HG03571 (cell line): ENCODE results near the gene SAAL1.

Experiments used
- ATAC-seq: cut with Tn5 transposase; IDR thresholded peaks from one replicate; pipeline ENCODE4 v1.9.1; 2021; ENCODE audit not compliant: unreplicated experiment

Gene SAAL1

DNA sequence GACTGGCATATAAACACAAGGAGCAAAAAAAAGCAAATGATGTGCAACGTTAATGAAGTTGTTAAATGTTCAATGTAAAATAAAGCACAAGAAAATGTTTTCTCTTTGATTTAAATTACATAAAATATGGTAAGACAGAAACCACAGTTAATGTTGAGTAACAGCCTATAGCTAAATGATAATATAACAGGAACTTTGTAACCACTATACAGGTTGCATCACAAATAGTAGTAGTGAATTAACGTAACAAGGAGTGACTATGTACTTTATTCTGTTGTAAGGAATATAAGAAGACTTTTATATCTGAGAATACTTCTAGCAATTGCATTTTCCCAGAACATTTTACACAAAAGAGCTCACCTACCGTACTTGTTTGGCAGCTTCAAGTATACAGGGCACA is 16.9 kb downstream of the SAAL1 start:
- no peak for ATAC-seq

DNA sequence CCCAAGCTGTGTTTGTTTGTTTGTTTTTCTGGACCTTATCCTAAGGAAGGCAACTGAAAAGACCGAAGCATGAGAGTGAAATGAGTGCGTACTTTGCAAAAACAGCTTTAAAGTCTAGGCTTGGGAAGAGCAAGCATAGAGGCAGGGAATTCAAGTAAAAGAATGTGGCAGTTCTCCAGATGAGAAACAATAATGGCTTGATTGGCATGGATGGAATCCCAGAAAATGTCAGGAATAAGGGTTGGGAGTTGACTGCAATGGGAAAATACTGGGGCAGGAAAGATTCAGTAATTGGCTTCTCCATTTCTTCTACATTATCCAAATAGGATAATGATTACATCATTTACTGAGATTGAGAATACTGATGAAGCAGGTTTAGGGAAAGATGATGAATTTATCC is 17.5 kb downstream of the SAAL1 start:
- ATAC-seq = no peak

DNA sequence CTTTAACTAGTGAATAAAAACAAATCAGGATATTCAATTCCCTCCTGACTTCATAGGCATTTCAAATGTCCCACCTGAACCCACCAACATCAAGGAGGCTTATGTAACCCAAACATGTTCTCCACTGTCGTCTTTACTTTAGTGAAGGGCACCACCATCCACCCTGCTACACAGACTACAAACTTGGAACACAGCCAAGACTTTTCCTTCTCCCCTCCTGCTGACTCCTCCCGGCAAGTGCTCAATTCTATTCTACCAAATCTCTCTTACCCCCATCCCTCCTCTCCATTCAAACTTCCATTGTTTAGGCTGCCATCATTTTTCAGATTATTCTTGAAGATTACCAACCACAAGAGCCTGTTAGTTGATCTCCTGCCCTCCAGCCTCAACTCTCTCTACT is 24.3 kb downstream of the SAAL1 start:
- no peak for ATAC-seq

DNA sequence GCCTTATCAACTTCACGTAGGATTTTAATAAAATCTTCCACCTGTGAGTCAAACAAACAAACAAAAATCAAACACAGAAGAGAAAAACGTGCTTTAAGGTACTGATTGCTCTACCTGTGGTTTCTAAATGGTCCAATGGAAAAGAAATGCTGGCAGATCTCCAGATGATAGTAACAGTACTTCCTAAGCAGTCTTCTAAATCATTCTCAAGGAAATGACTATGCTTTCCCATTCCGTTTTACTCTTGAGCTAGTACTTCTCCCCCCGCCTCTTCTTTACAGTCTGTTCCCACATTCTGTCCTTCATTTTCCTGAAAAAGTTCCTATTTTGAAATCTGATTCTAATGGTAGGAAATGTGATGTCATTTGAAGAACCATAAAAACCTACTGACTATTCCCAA is 25.4 kb downstream of the SAAL1 start:
- no peak for ATAC-seq

DNA sequence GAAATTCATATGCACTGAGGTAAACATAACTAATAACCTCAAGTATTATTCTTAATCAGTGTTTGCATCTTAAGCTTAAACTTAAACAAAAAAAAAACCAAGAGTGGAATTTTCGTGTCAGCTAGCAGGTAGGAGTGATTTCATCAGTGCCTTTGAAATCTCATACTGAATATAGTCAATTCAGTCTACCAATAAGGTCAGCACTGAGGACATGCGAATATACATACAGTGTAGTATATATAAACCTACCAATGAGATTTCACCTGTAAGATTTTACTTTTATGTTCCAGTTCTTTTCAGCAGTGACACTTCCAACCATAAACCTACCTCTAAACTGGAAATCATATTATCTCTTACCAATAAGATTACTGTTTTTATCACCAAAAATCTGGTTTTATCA is 27.0 kb downstream of the SAAL1 start:
- ATAC-seq = no peak

DNA sequence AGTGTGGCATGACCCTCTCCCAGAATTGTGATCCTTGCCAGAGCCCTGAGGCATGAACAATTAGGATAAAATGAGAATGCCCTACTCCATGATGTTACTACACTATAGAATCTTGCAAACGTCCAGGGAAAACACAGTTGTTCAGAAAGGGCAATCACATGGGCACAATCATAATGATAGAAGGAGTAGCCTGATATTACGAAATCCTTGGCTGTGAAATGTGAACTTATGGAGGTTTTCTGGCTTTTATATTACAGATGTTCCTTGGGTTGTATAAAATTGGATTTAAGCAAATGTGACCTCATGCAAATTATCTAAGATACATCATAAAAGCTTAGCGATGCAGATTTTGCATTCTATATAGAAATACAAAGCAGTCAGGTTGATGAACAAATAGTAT is 30.4 kb downstream of the SAAL1 start:
- no peak for ATAC-seq

DNA sequence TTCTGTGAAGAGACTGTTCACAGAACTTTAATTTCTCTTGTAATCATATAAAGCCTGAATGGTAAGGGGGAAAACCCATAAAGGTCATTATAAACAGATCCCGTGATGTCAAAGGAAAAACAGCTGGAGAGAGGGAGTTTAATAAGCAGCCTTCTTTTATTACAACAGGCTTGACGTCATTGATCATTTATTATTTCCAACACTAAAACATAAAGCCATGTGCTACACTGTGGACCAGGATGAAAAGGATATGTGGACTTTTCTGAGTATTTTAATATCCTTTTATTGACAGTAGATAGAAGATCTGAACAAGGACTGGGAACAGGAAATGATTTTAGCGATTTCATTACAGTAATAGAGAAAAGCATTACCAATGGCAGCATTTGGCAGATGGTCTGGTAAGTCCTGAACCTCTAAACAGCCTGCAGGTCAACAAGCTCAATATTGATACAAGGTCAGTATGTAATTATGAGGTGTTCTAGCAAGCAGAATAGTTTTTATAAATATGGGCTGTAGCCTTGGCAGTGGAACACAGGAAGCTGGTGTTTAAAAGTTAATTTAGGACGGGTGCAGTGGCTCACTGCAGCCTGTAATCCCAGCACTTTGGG is 34.7 kb downstream of the SAAL1 start:
- ATAC-seq = no peak

DNA sequence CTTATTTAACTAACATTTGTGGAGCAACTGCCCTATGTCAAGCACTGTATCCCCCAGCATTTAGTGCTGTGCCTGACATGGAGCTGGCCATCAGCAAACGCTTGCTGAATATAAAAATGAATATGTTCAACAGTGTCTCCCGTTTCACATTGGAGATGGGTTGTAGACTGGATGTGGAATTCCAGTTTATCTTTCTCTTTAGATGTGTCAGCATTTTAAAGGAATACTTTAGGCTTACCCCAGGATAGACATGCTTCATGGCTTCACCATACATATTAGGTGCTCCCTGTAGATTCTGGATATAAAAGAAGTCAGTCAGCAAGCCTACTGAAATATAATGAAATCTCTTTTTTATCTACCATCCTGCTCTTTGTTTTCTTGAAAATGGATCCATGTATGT is 38.5 kb downstream of the SAAL1 start:
- no peak for ATAC-seq

DNA sequence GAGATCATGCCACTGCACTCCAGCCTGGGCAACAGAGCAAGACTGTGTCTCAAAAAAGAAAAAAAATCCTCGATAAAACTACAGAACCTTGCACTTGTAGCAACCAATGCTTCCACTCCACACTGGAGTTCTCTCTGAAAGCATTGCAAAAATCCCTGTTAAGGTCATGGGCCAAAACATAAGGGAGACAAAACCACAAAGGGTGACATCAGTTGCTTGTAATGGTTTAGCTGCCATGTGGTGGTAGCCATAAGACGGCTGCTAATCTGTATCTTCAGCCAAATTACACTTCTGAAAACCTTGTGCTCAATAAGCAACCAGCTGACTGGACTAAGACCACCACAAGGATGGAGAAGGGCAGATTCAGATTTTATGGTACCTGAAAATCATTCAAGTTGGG is 39.3 kb downstream of the SAAL1 start:
- no peak for ATAC-seq

DNA sequence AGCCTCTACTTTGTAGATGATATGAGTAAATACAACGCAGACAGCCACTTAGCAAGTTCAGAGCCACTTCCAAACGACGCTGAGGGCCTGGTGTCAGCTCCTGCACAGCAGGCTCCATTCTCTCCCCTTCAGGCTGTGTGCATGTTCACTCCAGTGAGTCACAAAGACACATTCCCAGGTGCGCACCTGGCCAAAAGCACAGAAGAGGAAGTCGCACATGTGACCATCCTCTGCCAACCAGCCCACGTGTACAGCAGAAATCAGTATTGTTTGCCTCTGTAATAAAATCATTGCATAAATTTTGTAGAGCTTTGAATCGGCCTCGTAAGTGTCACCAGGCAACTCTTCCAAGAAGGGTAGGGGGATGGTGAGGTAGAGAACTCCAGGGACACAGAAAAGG is 40.3 kb downstream of the SAAL1 start:
- no peak for ATAC-seq

DNA sequence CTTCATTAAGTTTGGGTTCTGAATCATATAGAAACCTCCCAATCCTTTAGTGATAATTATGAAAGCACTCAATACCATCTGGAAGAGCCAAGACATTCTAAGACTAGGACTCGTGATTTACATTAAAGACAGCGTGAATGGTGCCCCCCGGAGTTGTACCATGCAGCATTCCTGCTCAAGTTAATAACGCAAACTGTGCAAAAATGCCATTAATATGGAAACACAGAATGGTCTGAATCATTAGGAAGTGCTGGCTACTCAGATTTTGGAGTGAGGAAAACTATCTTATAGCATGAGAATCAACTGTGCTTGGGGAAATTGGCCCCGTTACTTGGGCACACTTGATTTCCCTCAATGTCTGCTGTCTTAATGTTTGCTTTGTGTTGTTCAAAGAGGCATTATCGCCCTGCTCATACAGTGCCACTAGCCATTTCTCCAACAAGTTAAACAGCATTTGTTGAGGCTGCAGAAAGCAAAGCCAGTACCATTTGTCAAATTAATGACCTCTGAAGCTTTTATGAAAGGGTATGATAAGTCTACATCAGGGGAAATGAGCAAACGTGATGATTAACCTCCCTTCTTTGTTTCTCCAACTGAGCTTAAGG is 41.3 kb downstream of the SAAL1 start:
- no peak for ATAC-seq

DNA sequence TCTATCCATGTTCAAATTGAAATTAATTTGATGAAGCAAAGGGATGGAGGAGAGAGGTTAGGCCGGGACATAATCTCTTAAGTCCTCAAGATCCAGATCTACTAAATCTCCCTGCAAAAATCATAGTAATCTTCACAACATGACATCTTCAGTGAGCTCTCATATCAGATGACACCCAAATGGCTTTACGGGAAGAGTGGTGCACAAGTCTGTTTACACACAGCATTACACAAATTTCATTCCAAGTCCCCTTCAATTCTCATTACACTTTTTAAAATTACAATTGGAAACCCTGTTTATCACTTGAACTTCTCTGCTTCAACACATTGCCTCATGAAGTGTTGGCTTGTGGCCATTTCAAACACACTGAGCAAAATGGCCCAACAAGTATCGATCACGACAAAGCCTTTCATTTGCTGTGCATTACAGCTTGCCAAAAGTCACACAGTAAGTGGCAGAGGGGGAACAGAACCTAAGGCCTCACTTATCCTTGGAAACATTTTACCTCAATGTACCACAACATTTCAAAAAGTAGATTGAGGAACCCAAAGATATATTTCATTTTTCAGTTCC is 41.9 kb downstream of the SAAL1 start:
- ATAC-seq = no peak

DNA sequence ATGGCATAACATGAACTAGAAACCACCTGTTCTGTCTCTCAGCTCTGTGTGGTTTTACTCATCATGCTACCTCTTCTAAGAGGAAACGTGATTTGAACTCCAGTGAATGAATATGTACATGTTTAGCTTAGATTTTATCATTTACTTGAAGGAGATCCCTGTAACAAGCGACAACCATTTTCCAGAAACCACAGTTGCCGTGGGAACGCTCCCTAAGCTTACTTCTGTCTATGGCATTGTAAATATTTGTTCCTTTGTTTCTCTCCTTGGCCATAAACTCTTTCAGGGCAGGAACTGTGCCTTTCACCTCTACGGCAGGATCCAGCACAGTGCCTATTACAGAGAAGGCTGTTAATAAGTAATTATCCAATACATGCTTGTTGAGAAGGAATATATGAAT is 42.8 kb downstream of the SAAL1 start:
- ATAC-seq = no peak

DNA sequence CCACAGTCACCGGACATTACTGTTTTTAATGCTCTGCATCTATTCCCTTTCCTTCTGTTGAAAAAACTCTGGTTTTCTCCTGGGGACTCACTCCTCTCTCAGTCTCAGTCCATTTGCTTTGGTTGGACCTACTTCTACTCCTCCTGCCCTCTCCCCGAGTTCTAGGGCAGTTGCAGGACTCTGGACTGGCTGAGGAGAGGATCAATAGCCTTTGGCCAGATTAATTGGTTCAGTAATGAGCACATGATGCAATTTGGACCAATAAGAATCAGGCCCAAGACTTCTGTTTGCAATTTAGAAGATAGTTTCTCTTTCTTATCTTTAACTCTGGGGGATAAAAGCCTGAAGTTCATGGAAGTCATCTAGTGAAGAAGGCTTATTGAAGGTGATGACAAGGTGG is 44.5 kb downstream of the SAAL1 start:
- ATAC-seq = no peak

DNA sequence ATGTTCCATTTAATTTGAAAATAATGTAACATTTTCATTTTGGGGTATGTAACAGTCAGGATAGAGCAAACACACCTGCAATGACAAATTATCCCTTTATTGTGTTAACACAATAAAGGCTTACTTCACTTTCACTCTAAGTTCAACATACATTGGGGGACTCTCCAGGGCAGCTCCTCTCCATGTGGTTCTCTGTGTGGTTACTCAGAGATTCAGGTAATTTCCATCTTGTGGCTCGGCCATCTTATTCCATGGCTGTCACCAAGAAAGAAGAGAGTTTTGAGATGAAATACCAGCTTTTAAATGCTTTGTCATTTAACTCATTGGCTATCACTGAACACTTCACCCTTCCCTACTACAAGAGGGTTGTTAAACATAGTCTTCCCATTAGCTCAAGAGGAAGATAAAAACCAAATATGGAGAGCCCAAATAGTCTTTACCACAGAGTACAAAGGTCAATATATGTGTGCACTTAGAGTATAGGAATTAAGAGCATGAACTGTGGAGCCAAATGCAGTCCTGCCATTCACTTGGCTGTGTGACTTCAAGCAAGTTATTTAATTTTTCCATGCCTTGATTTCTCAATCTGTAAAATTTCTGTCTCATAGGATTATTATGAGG is 49.2 kb downstream of the SAAL1 start:
- ATAC-seq = no peak

DNA sequence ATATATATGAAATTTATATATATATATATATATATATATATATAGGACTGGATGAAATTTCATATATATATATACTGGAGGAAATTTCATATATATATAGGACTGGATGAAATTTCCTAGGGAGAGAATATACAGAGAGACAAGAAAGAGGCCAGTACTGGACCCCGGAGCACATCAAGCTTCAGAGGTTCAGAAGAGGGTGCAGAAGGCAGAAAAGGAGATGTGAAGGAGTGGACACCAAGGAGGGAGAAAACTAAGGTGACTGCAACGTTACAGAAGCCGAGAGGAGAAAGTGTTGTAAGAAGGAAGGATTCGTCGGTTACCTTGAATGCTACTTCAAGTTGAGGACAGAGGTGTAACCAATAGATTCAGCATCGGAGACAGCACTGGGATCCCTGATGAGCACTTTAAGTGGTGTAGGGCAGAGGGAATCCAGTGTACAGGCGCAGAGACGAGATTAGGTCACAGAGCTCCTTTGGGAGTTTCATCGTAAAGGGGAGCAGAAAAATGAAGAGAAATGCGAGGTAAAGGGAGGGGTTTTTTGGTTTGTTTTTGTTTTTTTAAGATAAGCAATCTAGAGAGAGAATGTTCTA is 51.3 kb downstream of the SAAL1 start:
- no peak for ATAC-seq

DNA sequence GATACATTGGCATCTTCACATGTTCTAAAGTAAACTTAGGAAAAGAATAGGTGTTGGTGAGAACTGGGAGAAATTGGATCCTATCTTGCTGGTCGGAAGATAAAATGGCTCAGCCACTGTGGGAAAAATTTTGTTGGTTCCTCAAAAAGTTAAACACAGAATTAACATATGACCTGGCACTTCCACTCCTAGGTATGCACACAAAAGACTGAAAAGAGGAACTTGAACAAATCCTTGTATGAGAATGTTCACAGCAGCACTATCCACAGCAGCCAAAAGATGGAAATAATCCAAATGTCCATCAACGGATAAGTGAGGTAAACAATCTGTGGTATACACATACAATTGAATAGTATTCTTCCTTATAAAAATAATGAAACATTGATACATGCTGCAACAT is 55.0 kb downstream of the SAAL1 start:
- no peak for ATAC-seq

DNA sequence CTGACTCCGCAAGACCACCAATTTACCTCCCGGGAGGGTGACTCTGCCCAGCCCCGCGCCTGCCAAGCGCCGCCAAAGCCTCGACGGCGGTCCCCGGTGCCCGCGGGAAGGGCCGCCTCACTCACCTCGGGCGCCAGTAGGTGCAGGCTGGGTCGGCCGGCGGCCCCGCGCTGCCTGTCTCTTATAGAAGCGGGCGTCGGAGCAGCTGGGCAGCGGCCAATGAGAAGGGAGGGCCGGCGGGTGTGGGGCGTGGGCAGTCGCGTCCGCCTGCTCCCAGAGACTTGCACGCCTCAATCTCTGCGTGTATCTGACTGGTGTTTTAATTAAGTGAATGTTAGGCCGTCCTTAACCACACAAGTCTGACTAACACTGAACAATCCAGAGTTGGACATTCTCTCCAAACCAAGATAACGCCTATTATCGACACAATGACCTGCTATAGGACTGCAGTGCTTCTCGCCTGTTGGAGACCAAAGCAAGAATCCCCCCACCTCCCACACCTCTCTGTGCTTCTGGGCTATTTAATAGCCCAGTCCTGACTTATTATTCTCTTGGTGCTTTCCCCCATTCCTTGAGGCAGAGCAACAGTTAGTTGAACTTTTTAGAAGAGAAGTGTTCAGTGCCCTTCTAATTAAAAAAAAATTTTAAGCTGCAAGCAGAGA is 59.6 kb downstream of the SAAL1 start, which contains the start of gene TPH1:
TSS of gene TPH1 (minus strand) at position 154 of the 662 bp plus-strand sequence. CDS start 5,507 bp downstream, outside the sequence.
- no peak for ATAC-seq

DNA sequence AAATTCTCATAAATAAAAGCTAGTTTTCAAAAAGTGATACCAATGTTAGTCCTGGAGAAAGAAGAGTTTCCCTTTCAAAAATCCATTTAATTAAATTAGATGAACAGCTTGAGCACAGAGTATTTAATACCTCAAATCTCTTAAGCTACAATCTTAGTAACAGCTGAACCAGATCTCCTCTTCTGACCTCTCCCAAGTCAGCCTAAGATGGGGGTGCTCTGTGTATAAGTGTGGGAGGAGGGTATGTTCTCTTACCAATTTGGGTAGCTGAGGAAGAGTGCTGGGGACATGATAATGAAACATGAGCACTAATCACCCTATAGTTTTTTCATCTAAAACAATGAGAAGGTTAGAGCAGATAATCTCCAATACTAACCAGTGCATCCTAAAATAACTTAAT is 69.4 kb downstream of the SAAL1 start:
- ATAC-seq = no peak
